ENCODE data around the gene NUAK2.

DNA sequence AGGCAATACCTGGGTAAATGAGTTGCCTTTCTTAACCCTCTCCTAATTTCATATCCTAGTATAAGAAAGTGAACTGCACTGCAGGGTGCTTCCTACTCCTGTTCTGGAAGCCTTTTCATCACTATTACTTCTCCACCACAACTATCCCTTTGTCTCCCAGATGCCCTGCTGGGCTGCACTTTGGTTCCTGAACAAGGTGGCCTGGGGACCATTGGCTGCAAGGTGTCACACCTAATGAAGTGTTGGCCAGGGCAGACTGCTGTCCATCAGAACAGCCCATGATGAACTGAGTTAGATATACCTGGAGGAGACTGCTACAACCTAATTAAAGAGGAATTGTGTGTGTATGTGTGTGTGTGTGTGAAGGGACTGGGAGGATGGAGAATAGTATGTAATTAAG is 37.0 kb upstream of the NUAK2 start:
- TF ChIP-seq, protein P1, sequence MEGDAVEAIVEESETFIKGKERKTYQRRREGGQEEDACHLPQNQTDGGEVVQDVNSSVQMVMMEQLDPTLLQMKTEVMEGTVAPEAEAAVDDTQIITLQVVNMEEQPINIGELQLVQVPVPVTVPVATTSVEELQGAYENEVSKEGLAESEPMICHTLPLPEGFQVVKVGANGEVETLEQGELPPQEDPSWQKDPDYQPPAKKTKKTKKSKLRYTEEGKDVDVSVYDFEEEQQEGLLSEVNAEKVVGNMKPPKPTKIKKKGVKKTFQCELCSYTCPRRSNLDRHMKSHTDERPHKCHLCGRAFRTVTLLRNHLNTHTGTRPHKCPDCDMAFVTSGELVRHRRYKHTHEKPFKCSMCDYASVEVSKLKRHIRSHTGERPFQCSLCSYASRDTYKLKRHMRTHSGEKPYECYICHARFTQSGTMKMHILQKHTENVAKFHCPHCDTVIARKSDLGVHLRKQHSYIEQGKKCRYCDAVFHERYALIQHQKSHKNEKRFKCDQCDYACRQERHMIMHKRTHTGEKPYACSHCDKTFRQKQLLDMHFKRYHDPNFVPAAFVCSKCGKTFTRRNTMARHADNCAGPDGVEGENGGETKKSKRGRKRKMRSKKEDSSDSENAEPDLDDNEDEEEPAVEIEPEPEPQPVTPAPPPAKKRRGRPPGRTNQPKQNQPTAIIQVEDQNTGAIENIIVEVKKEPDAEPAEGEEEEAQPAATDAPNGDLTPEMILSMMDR (IDR thresholded peaks at IDR 0.05): no peak
- TF ChIP-seq POLR2AphosphoS5 (IDR thresholded peaks at IDR 0.05) (no peak), POLR2A (IDR thresholded peaks at IDR 0.05) (no peak)

Data from upper lobe of left lung (tissue), 4 donors.